GM12874 (cell line): ENCODE results near the gene STX5.

ENCODE experiments used
- TF ChIP-seq, protein P1 (sequence below): IDR thresholded peaks from 2 replicates; pipeline ENCODE4 v1.5.1; 2011; ENCODE audit warnings: low read depth, mild to moderate bottlenecking, control low read depth, low read length, moderate library complexity; ENCODE audit not compliant: insufficient read depth

The STX5 gene

DNA sequence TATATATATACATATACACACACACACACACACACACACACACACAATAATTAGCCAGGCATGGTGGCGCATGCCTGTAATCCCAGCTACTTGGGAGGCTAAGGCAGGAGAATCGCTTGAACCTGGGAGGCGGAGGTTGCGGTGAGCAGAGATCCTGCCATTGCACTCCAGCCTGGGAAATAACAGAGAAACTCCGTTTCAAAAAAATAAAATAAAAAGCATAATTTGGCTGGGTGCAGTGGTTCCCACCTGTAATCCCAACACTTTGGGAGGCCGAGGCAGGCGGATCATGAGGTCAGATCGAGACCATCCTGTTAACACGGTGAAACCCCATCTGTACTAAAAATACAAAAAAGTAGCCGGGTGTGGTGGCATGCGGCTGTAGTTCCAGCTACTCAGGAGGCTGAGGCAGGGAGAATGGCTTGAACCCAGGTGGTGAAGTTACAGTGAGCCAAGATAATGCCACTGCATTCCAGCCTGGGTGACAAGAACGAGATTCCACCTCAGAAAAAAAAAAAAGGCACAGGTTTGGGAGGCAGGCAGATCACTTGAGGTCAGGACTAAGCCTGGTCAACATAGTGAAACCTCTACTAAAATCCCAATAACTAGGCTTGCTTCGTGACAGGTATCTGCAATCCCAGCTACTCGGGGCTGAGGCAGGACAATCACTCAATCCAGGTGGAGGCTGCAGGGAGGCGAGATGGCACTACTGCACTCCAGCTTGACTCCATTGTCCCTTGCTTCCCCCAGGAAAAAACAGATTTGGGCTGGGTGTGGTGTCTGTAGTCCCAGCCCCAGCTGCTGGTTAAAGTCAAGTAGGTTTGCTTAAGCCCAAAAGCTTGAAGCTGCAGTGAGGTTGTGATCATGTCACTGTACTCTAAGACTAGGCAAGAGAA is 19.3 kb upstream of the STX5 start:
- TF ChIP-seq, protein P1, sequence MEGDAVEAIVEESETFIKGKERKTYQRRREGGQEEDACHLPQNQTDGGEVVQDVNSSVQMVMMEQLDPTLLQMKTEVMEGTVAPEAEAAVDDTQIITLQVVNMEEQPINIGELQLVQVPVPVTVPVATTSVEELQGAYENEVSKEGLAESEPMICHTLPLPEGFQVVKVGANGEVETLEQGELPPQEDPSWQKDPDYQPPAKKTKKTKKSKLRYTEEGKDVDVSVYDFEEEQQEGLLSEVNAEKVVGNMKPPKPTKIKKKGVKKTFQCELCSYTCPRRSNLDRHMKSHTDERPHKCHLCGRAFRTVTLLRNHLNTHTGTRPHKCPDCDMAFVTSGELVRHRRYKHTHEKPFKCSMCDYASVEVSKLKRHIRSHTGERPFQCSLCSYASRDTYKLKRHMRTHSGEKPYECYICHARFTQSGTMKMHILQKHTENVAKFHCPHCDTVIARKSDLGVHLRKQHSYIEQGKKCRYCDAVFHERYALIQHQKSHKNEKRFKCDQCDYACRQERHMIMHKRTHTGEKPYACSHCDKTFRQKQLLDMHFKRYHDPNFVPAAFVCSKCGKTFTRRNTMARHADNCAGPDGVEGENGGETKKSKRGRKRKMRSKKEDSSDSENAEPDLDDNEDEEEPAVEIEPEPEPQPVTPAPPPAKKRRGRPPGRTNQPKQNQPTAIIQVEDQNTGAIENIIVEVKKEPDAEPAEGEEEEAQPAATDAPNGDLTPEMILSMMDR, result no peak

DNA sequence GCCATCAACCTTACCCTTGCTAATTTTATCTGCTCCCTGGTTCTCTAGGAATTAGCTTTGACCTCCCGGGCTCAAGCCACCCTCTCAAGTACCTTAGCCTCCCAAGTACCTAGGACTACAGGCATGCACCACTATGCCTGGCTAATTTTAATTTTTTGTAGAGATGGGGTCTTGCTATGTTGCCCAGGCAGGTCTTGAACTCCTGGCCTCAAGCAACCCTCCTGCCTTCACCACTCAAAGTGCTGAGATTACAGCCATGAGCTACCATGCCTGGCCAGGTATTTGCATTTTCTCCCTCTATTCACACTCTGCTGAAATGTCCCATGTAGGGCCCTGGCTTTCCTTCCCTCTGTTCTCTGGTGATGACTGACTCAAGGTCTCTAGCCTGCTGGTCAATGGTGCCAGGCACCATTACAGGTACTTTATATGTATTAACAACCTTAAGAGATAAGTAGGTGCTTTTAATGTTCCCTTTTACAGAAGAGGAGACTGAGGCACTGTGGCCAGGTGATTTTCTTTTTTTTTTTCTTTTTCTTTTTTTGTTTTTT is 16.0 kb upstream of the STX5 start:
- TF ChIP-seq, protein P1, result no peak

DNA sequence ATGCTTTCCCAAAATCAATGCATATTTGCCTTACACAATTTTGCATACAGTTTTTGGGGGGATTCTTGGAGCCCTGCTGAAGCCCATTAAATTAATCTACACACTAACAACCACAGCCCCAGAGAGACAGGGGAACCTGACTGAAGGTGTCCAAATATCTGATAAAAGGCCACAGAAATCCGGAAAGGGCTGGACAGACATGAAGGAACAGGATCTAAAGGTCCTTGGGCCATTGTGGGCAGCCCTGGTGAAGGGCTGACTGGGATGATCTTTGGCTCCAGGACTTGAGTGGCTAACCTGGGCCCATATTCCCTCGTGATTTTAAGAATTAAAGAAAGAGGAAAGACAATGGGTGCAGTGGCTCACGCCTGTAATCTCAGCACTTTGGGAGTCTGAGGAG is 14.3 kb upstream of the STX5 start:
- TF ChIP-seq, protein P1, result no peak

DNA sequence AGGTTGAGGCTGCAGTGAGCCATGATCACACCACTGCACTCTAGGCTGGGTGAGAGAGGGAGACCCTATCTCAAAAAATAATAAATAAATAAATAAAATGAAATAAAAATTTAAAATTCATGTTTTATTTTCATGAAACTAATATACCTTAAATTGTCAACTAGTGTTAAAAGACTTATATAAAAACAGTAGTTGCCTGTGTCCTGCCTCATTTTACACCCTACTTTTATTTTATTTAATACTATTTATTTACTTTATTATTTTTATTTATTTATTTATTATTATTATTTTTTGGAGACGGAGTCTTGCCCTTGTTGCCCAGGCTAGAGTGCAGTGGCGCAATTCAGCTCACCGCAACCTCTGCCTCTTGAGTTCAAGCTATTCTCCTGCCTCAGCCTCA is 12.3 kb upstream of the STX5 start:
- TF ChIP-seq, protein P1, result no peak

DNA sequence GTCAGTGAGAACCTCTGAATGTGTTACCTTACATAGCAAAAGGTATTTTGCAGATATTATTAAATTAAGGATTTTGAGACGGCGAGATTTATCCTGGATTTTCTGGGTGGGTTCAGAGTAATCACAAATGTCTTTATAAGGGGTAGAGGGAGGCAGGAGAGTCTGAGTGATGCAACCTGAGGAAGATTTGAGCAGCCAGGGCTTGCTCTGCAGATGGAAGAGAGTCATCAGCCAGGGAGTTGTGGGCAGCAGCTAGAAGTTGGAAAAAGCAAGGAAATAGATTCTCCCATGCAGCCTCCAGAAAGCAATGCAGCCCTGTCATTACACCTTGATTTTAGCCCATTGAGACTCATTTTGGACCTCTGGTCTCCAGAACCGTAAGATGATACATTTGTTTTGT is 11.6 kb upstream of the STX5 start:
- TF ChIP-seq, protein P1, result no peak

DNA sequence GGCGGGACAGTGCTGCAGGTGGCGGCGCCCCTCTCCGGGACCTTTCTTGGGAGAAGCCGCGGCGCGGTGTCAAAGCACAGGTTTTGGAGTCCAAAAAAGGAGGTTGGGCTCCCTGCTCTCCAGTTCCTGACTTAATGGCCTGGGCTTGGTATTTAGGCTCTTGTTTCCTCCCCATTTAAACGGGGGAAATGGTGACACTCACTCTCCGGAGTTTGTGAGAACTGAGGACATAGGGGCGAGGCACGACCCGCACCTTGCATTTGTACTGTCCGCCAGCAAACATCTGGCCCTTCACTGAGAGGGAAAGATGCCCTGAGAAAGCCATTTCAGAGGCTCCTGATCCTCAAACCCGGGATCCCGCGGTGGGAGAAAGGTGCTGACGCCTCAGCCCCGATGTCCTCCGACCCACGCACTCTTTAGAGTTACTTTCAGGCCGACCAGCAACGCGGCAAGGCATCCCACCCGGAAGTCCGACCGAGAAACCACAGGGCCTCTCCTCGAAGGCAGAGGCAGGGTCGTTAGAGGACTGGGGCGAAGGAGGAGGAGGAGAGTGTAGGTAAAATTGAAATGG is 10.4 kb upstream of the STX5 start:
- TF ChIP-seq, protein P1, result no peak

DNA sequence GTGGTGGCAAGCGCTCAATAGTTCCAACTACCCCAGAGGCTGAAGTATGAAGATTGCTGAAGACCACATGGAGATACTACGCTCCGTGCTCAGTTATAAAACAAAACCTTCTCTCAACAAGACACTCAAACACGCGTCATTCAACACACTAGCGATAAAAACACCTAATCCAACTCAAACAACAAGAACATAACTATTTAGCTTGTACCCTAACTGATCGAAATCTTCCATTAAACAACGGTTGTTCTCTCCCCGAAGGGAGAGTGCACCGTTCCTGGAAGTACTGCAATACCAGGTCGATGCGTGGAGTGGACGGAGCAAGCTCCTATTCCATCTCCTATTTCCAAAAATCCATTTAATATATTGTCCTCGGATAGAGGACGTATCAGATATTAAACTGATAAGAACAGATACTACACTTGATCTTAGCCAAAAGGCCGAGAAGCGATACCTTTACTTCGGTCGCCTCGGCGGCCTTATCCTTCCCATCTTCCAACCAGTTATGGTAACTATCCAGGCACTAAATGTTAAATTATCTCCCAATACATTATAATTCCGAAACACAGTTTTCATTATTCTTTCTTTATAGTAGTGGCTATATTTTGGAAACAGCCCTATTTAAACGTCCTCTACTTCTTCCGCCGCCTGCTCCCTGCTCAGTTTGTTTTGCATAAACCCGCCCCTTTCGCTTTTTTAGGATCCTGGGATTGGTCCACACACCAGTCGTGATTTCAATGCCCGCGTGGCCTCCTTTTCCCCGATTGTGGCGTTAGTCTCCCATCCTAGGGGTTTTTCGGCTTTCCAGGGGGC is 9.7 kb upstream of the STX5 start:
- TF ChIP-seq, protein P1, result no peak
